Measurements from ENCODE around the gene FGF12.

The FGF12 gene

GRCh38 chr3:192684151-192684550 lies 43.2 kb downstream of the FGF12 start:
- DNase-seq, result no peak

- no peak for DNase-seq
Observed at GRCh38 chr3:192675958-192676649, 51.2 kb downstream of the FGF12 start.

GRCh38 chr3:192655628-192656027 lies 71.7 kb downstream of the FGF12 start:
- no peak for DNase-seq

GRCh38 chr3:192655040-192655439 lies 72.3 kb downstream of the FGF12 start:
- DNase-seq, result no peak

- no peak for DNase-seq
Observed at GRCh38 chr3:192653862-192654261, 73.5 kb downstream of the FGF12 start.

- no peak for DNase-seq
Observed at GRCh38 chr3:192652727-192653126, 74.6 kb downstream of the FGF12 start.

- DNase-seq, result no peak
Observed at GRCh38 chr3:192651836-192652512, 75.4 kb downstream of the FGF12 start.

- DNase-seq, result no peak
Observed at GRCh38 chr3:192645437-192645836, 81.9 kb downstream of the FGF12 start.

GRCh38 chr3:192642651-192643050 lies 84.7 kb downstream of the FGF12 start:
- no peak for DNase-seq

GRCh38 chr3:192641919-192642318 lies 85.4 kb downstream of the FGF12 start:
- DNase-seq, result no peak

- no peak for DNase-seq
Observed at GRCh38 chr3:192639987-192640386, 87.4 kb downstream of the FGF12 start.

- DNase-seq, result no peak
Observed at GRCh38 chr3:192637803-192638202, 89.5 kb downstream of the FGF12 start.

- no peak for DNase-seq
Observed at GRCh38 chr3:192636517-192637444, 90.6 kb downstream of the FGF12 start.

- no peak for DNase-seq
Observed at GRCh38 chr3:192629429-192629828, 97.9 kb downstream of the FGF12 start.

GRCh38 chr3:192621909-192622308 lies 105.4 kb downstream of the FGF12 start:
- no peak for DNase-seq

GRCh38 chr3:192620275-192620674 lies 107.1 kb downstream of the FGF12 start:
- DNase-seq, result no peak

GRCh38 chr3:192611411-192611810 lies 115.9 kb downstream of the FGF12 start:
- DNase-seq, result no peak

GRCh38 chr3:192608726-192609600 lies 118.4 kb downstream of the FGF12 start:
- no peak for DNase-seq

- no peak for DNase-seq
Observed at GRCh38 chr3:192607798-192608197, 119.5 kb downstream of the FGF12 start.

- no peak for DNase-seq
Observed at GRCh38 chr3:192597913-192598312, 129.4 kb downstream of the FGF12 start.

GRCh38 chr3:192597506-192597905 lies 129.8 kb downstream of the FGF12 start:
- no peak for DNase-seq

- no peak for DNase-seq
Observed at GRCh38 chr3:192578729-192579128, 148.6 kb downstream of the FGF12 start.

All from activated gamma-delta T cell (primary cell).